ENCODE data around the gene ZBTB18.
A peak's percentile ranks its signal among the peaks of the same experiment; 100 is the strongest.

The ZBTB18 gene

DNA sequence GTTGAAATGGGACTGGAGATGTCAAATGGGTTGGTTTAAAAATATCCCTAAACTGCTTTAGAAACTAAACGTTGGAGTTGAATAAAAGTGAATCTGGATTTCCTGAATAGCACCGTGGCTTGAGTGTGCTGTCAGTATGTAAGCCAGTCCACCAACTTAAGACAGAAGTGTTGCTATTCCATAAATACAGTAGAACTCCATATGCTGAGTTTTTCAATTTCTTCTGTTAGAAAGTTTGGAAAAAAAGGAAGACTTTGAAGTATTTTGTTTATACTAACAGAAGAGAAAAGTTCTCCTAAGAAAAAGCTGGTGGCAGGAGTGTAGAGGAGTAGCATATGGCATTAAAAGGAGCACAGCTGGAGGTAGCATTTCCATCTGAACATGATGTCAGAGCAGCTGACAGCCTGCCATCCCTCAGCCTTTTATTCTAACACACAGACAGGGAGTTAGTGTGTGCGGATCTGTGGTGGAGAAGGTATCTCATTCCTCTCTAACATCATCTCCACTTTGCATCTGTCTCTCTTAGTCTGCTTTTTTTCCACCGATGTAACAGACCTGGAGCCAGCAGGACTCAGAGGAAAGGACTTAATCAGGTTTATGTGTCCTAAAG, at the start of gene ZBTB18:
TSS of gene ZBTB18 (plus strand) at position 449 of the 610 bp plus-strand sequence. CDS start at position 598, 149 bp downstream.
- peak; percentile 26 for DNase-seq

DNA sequence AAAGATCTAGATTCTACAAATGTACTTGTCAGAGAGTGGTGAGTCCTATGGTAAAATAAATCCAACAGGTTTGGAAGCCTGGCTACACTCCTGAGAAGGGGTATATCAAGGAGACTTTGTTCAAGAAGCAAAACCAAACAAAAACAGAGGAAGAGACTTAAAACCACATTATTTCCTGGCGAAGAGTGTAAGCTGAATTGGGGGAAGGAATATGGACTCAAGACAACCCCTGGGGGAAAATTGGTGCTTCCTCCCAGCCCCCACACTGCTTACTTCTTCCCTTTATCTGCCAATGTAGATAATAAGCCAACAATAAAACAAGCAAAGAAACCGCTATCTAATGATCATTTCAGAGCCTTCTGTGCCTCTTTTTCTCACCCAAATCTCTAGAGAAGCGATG, 48.4 kb upstream of the ZBTB18 start:
- DNase-seq = peak; percentile 65

DNA sequence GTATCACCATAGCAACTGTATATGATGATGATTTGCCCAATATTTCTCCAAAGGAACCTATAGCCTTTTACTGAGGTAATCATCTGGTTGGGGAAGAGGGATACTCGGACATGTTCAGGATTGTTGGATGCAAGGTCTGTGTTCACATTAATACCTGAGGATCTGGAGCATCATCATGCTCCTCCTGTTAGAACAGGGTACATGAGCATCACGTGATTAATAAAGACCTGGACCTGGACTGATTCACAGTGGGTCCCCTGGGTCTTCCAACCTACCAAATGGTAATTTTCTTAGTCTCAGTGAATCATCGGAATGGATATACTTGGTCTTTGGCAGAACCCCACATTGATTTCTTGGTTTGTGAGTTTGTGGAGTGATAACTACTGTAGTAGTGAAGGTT, 45.6 kb upstream of the ZBTB18 start:
- DNase-seq = no peak

DNA sequence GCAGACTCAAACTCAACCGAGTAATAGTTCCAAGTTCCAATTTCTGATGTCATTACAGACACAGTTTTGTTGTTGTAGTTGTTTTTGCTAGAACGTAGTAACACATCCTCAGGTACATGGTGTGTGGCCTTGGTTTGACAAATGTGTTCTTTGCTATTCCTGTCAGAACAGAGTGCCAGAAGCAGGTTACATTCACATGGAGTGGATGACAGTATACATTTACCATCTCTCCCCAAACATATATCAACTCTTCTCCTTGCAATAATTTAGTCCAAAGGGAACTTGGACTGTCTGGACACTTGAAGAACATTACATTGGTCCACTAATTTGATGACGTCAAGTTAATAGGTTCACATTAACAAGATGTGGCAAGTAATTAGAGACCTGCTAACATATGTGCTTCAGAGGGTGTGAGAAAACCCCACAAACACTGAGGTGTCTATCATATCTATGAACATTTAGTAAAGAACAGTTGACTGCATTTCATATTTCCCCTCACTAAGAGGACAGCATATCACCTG, 44.6 kb upstream of the ZBTB18 start:
- no peak for DNase-seq

DNA sequence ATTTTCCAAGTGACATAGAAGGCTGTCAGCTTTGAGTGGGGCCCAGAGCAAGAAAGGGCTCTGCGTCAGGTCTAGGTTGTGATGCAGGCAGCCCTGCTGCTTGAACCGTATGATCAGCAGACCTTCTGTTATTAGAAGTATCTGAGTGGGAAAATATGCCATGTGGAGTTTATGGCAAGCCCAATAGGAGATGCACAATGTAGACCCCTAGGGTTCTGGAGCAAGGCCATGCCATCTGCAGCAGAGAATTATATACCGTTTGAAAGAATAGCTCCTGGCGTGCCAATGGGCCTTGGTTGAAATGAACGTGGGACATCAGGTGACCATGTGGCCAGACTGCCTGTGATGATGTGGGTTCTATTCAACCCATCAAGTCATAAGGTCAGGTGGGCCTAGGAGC, 44.1 kb upstream of the ZBTB18 start:
- no peak for DNase-seq

DNA sequence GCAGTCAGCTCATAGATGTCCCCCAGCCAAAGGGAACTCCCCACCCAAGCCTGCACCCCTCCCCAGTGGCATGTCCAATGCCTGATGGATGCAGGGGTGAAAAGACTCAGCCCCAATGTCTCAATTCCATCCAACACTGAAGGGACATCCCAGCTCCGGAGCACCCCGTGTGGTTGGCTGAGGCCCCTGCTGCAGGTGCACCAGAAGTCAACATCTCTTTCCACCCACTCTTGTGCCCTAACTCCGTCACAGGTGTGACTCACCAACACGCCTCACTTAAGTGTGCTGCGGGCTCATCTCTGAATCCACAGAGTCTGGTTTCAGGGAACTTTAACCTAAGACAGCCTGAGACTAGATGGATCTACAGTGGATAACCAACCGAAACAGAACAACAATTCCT, 40.9 kb upstream of the ZBTB18 start:
- no peak for DNase-seq

DNA sequence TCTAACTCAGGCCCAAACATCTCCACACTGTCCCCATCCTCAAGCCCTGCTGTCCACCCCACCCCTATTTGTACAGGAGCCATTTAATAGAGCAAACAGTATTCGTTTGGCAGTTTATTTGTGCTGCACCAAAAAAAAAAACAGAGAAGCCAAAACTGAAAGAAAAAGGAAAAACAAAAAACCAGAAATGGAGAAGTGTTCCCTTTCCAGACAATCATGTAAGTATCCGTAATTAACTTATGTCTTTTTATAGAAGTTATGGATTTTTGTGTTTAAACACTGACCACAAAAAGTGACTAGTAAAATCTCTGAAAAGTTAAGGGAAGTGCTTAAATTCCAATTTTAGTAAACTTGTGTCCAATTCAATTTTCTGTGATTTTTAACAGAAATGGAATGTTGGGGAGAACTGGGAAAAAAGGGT, 40.4 kb upstream of the ZBTB18 start:
- no peak for DNase-seq

DNA sequence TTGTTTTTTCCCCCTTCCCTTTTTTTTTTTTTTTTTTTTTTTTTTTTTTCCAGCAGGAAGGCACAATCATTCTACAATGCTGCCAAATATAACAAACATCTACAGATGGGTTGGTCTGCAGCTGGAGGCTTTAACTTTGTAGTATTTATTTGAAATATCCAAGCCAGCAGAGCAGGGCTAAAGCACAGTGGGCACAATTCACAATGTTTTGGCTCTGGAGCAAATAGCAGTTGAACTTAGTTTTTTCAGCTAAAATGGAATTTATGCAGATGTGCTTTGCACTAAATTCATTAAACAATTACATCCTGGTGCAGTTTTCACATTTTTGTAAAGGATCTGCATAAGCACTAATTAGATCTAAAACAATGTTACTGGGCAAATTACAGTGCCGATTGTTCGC, 39.8 kb upstream of the ZBTB18 start:
- no peak for DNase-seq

DNA sequence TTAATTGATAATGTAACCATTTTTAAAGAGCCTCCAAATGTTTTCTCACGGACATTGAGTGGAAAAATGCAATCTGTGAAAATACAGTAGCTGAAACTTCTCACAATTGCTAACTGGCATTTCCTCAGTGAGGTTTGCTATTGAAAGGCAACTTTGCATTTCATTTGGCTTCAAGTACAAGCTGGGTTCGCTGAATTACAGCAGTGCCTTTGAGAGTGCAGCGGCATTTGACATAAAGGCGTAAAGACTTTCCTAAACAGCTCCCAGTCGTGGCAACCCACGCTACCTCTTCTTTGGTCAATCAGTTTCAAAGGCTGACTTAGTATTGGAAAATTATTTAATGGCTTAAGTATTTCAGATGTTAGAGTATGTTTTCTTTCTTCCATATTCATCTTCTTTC, 39.3 kb upstream of the ZBTB18 start:
- no peak for DNase-seq

DNA sequence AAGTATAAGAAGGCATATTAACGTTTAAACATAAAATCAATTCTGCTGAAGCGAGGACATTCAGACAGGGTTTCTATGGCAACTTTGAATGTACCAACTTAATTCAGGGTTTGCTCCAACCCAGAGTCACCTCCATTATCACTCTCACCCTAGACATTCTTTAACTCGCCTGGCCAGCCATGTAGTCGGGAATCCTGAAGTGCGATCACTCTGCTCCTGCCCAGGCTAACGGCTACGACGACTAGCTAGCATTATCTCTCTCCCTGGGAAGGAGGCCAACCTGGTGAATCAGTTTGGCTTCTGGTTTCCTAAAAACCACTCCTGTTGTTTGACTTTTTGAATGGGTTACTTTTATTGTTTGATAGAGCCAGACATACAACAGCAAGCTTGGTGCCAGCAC, 38.9 kb upstream of the ZBTB18 start:
- DNase-seq = no peak

DNA sequence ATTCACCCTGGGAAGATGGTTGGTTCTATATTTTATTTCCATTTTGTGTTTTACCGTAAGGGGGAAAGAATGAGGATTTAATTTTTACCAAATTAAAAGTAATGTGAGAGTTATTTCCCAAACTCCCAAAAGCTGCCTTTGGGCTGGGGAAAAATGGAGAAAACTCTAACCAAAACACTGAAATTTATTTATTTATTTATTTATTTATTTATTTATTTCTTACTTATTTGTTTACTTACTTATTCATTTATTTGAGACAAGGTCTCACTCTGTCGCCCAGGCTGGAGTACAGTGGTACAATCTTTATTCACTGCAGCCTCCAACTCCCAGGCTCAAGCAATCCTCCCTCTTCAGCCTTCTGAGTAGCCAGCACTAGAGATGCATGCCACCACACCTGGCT, 38.0 kb upstream of the ZBTB18 start:
- no peak for DNase-seq

DNA sequence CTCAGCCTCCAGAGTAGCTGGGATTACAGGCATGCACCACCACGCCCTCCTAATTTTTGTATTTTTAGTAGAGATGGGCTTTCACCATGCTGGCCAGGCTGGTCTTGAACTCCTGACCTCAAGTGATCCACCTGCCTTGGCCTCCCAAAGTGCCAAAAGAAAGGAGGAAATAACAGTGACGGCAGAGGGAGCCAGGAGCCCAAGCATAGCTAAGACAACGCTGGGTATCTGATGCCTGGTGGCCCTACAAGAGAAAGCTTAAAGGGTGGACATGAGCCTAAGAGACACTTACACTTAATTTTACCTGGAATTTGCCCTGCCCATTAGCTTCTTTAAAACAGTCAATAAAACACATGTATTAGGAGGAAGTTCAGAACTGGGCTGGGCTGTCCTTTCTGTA, 36.2 kb upstream of the ZBTB18 start:
- DNase-seq = peak; percentile 23

DNA sequence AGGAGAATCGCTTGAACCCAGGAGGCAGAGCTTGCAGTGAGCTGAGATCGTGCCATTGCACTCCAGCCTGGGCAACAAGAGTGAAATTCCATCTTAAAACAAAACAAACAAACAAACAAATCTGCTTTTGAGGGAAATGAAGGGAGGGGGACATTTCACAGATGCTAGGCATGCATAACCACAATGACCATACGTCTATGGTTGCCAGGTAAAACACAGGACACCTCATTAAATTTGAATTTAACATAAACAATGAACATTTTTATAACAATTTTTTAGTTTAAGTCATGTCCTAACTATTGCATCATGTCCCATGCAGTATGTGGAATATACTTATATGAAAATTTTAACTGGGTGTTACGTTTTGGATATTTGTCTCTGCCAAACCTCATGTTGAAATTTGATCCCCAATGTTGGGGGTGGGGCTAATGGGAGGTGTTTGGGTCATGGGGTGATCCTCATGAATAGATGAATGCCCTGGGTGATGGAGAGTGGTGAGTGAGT, 31.0 kb upstream of the ZBTB18 start:
- DNase-seq = no peak

DNA sequence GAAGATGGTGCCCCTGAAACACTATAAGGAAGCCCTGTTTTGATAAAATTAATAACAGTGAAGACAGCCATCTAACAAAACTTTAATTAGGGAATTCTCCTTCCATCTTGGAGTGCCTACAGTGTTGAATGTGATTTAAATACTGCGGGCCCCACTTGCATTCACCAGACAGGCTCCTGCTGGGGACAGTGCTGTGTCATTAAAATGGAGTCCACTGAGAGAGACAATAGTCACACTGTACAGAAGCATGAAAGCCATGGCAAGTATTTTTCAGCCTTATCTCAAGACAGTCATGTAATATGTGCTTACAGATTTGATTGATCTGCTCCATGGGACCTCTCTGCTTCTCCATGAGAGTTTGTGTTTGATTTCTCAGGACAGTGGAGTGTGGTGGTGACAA, 29.7 kb upstream of the ZBTB18 start:
- DNase-seq = no peak

DNA sequence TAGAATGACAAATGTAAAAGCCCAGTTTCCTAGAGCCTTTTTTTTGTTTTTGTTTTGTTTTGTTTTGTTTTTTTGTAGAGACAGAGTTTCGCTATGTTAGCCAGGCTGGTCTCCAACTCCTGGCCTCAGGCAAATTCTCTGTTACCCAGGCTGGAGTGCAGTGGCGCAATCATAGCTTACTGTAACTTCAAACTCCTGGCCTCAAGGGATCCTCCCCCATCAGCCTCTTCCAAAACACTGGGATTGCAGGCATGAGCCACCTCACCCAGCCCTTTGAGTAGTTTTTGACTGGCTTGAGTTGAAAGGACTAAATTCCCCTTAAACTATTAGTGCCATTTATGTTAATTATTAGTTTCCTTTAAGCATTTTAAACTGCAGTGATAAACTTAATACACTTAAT, 28.8 kb upstream of the ZBTB18 start:
- no peak for DNase-seq

DNA sequence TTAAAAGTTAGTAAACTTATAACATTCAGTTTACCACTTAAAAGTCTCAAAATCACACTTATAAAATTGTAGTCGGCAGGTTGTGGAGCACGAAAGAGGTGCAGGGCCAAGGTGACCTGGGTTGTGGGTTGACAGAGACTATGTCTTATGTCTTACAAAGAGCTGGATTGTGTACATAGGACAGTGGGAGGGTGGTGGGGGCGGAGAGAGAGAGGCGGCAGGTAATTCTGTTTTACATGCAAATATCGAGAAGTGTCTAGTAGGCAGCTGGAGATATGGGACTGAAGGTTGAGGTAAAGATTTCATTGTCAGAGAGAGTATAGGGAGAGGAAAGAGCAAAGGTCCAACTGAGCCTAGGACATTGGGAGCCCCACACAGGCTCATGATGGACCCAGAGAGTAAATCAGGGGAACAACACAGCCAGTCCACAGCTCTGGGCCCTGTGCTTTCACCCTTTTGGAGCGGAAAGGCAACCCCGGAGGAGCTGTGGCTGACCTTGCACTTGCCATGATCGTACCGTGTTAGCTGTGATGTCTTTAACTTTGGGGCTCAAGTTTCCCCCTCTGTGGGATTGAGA, 28.1 kb upstream of the ZBTB18 start:
- DNase-seq = no peak

DNA sequence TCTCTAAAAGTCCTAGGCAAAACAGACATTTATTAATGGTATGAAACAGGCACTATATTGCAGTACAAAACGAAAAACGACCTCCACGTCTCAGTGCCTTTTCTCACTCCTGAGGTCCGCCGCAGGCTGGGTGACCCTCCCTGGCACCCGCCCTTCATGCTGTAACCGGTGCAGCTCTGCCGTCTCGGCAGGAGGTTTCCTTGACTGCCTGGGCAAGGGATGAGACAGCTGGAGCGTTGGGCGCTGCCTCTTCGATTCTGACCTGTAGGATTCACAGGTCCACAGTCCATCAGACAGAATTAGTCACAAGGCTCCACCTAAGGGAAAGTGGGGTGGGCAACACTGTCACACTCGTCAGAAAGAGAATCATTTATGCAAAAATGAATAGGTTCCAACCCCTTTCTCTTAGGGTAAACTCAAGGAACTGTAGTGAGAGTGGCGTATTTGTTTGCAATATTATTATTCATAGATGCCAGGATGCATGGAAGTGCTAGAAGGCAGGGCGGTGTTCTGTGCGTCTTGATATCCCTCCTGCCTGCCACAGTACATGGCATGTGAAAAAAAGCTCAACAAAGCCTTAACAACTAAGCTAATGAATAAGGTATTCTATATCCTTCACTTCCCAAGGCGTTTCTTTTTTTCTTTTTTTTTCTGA, 23.5 kb upstream of the ZBTB18 start:
- no peak for DNase-seq

DNA sequence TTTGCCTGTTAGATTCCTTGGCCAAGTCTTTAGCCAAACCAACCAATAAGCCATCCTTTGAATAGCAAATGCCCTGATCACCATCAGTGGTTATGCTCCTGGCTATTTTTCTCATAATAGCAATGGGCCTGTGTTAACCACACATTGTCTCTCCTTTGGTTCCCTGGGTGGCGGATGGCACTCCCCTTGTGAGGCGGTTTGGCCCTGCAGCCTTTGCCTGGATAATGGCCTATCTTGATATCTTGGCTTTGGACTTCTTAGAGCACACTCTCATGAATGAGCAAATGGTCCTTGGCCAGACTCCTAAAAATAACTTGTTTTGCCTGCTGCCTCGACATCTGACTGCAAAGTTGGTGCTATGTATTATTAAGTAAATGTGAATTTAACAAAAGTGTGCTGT, 22.4 kb upstream of the ZBTB18 start:
- DNase-seq = no peak

DNA sequence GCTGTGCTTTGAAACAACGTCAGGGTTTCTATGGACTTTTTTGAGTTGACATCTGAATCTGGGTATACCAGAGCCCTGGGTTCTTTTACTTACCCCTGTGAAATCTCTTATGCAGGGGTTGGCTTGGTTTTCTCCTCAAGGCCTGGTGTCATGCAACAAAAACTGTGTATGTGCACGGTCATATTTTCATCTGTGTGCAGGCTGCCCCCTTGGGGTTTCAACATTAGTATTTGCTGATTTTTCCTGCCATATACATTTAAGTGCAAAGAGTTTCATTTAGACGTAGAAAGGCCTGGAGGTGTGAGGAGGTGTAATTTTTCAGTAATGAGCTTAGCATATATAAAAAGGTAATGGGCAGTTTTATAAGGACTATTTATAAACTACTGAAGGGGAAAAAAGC, 22.0 kb upstream of the ZBTB18 start:
- DNase-seq = peak; percentile 22

DNA sequence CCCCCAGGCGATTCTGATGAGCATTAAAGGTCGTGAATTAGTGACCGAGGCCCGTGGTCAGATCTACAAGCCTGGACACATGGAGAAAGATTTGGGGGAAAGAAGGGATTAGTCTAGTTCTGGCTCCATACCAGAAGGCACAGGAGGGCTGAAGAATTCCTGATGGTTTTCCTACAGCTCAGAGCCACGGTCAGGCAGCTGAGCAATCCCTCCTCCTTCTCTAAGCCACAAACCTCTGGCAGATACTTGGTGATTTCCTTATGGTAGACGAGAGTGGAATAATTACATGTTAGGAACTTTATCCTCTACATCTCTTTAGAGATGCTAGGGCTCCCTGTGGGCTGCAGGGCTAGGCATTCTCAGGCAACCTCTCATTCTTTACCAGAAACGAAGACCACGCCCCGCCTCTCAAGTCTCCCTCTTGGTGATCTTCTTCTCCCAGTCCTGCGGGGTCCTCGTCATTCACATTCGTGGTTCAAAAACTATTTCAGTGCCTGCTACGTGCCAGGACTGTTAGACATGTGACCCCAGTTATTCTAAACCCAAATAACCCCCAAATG, 20.5 kb upstream of the ZBTB18 start:
- DNase-seq = no peak

DNA sequence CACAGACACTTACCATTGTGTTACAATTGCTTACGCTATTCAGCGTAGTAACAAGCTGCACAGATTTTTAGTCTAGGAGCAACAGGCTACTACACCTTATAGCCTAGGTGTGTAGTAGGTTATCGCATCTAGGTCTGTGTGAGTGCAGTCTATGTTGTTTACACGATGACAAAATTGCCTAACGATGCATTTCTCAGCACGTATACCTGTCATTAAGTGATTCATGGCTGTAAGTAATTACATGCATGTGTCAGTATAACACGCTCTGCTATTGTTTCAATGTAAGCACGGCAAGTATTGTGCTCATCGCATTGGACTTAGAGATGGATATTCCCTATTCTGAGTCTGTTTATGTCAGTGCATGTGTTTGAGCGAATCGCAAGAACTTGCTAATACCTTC, 15.7 kb upstream of the ZBTB18 start:
- no peak for DNase-seq

DNA sequence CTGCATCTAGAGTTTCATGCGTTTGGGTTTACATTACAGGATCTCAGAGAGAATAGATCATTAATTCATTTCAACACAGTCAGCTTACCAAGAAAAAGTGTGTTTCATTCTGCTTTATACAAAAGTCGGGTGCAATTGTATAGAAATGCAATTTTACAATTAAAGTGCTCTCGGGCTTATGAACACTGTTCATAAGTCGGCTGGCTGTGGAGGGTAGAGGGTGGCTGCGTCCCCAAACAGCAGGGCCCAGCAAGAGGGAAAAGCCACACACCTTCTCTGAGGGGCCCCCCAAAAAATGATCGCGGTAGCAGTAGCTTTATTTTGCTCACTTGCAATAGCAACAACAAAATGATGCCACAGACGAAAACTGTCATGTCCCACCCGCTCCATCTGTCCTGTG, 13.8 kb upstream of the ZBTB18 start:
- no peak for DNase-seq

DNA sequence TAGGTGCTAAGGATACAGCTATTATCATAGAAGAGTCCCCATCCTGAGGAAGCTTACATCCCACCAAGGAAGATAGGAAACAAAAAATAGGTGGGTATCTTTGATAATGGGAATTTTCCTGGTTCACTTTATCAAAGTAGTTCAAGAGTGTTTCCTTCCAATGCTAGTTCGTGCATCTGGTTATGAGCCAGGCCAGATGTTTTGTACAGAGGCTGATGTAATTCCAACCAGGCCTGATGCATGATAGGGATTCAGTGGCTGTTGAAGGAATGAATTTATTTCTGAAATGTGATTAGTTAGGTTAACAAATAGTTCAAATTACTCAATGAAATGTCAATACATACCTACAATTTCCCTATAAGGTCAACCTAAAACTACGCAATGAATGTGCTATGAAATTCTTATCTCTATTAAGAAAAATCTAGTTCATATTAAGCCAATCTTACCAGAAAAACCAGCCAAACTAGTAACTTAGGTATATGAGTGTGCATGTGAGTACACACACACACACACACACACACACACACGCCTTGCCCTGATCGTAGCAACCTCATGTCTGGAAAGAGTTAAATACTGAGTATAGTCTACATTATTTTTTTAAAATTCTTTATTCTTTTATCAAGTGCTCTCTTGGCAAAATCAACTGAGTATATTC, 9.5 kb upstream of the ZBTB18 start:
- DNase-seq = no peak

Data from hematopoietic multipotent progenitor cell treated with erythropoietin and hydrocortisone succinate and interleukin-3 and kit ligand, for 4 days (in vitro differentiated cells).